WTC11 (cell line): Measurements from ENCODE around the gene PCBP3.

Experiments
- AR ChIP-seq: fragments of 250-450 bp; sonication (Bioruptor Pico); IDR thresholded peaks from 2 replicates; pipeline ENCODE4 v1.9.0; 2021; ENCODE audit warnings: mild to moderate bottlenecking
- CTCF ChIP-seq: fragments of 200-600 bp; IDR thresholded peaks from 2 replicates; pipeline ENCODE4 v1.8.0; 2022; ENCODE audit warnings: antibody characterized with exemption
- ESRRA ChIP-seq: sonication (generic); formaldehyde crosslinking; IDR thresholded peaks from 2 replicates; pipeline ENCODE4 v1.8.1; 2022; ENCODE audit warnings: mild to moderate bottlenecking, missing genetic modification reagents, borderline replicate concordance
- RELA ChIP-seq: sonication (generic); formaldehyde crosslinking; IDR thresholded peaks from 2 replicates; pipeline ENCODE4 v1.8.1; 2022; ENCODE audit warnings: missing genetic modification reagents, mild to moderate bottlenecking, borderline replicate concordance
- STAT6 ChIP-seq: sonication (generic); formaldehyde crosslinking; conservative IDR thresholded peaks from 2 replicates; pipeline ENCODE4 v1.8.1; 2023; ENCODE audit warnings: mild to moderate bottlenecking, low read depth, missing genetic modification reagents, moderate library complexity
- TF ChIP-seq, protein P1 (sequence below): sonication (generic); formaldehyde crosslinking; IDR thresholded peaks from 2 replicates; pipeline ENCODE4 v1.8.1; 2023; ENCODE audit warnings: mild to moderate bottlenecking, missing genetic modification reagents, moderate library complexity

DNA sequence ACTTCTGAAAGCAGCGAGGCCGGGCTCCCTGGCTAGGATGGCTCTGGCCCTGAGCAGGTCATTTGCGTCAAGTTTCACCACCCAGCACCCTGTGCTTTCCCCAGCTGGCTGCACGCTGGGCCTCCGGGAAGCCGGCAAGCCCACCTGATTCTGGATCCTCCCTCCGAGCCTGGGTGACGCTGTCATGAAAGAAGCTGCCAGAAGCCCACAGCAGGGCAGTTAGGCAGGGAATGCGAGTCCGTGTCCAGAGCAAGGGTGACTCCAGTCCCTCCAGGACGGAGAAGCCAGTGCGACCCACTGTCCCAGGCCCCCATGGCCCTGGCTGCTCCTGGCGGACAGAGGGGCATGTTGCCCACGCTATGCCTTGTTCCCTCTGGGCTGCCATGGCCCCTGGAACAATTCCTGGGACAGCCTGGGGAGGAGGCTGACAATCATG, 44.4 kb upstream of the PCBP3 start:
- TF ChIP-seq CTCF (no peak), ESRRA (CRISPR knock-in tag) (no peak), STAT6 (CRISPR knock-in tag) (no peak), AR (CRISPR knock-in tag) (no peak), RELA (CRISPR knock-in tag) (no peak)
- TF ChIP-seq, protein P1, sequence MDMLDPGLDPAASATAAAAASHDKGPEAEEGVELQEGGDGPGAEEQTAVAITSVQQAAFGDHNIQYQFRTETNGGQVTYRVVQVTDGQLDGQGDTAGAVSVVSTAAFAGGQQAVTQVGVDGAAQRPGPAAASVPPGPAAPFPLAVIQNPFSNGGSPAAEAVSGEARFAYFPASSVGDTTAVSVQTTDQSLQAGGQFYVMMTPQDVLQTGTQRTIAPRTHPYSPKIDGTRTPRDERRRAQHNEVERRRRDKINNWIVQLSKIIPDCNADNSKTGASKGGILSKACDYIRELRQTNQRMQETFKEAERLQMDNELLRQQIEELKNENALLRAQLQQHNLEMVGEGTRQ, result no peak
